Calu3 (cell line): Measurements from ENCODE around the gene ADGRL3. TPM values are rescaled to one million over a fixed set of nuclear protein-coding genes. Genes with fewer than 3 reads are reported as not detected.

Experiments used
- BruUV-seq: library from RNA; stranded (reverse); fragments of 400-500 nt; replicated peaks from 2 replicates; lab custom pipeline; 2021; lab: Mats Ljungman, UMichigan
- CTCF ChIA-PET: fragments of 300-600 bp; sonication (Branson Sonifier 250); formaldehyde crosslinking; loops from one replicate; lab custom pipeline; 2022; ENCODE audit warnings: antibody characterized with exemption; lab: Charles Lee
- DNase-seq: peaks from one replicate; pipeline ENCODE4 v3.0.0; 2022
- H3K27ac Mint-ChIP-seq: one replicate; pipeline ENCODE4 v1.8.0; 2022; ENCODE audit warnings: mixed read lengths; ENCODE audit not compliant: unreplicated experiment
- H3K27me3 Mint-ChIP-seq: one replicate; pipeline ENCODE4 v1.8.0; 2022; ENCODE audit warnings: mixed read lengths; ENCODE audit not compliant: unreplicated experiment
- H3K36me3 Mint-ChIP-seq: one replicate; pipeline ENCODE4 v1.8.0; 2022; ENCODE audit warnings: mild to moderate bottlenecking, moderate library complexity, mixed read lengths; ENCODE audit not compliant: insufficient read depth, unreplicated experiment
- H3K4me1 Mint-ChIP-seq: one replicate; pipeline ENCODE4 v1.8.0; 2022; ENCODE audit warnings: mild to moderate bottlenecking, low read depth, mixed read lengths; ENCODE audit not compliant: unreplicated experiment
- H3K4me3 Mint-ChIP-seq: one replicate; pipeline ENCODE4 v1.8.0; 2022; ENCODE audit warnings: mild to moderate bottlenecking, low read depth, moderate library complexity, mixed read lengths; ENCODE audit not compliant: unreplicated experiment
- H3K9me3 Mint-ChIP-seq: one replicate; pipeline ENCODE4 v1.8.0; 2022; ENCODE audit warnings: low read depth, mixed read lengths; ENCODE audit not compliant: unreplicated experiment
- CTCF ChIP-seq: fragments of 200-600 bp; IDR thresholded peaks from one replicate; pipeline ENCODE4 v1.8.0; 2022; ENCODE audit warnings: antibody characterized with exemption; ENCODE audit not compliant: unreplicated experiment
- intact Hi-C: fragments of 100-400 bp; cut with micrococcal nuclease; formaldehyde crosslinking; loops from one replicate; pipeline ENCODE4 v1.10.0; 2022; ENCODE audit not compliant: unreplicated experiment
- total RNA-seq: library from RNA; stranded (reverse); gene quantifications from 2 replicates; pipeline ENCODE4 v1.2.3, GENCODE V29; 2022

ADGRL3 gene
- total RNA-seq, 1 experiment from 2014 or later = 0.66 TPM

DNA sequence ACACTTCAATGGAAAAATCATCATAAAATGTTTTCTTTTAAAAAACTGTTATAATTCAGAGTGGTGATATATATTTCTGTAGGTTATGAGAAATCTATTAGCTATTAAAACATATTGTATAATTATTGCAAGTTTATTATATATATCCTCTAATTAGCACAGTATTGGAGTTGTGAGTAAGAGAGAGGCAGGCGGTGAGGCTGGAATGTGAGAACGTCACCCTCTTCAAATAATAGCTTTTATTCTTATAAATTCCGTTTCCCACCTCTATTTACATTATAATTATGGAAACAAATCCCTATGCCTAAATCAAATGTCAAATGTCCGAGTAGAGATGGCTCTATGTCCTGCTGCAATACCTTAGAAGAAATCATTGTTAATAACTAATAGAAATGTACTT is 292.9 kb downstream of the ADGRL3 start:
- Mint-ChIP-seq H3K4me3 (peak overlapping the region; percentile 21), H3K27ac (peak overlapping the region; percentile 33), H3K4me1 (peaks cover 18% of the 10 kb centered on the region), H3K27me3 (no peaks in the 10 kb centered on the region), H3K36me3 (no peaks in the 10 kb centered on the region), H3K9me3 (no peaks in the 10 kb centered on the region)
- CTCF ChIA-PET = no interaction called here
- TF ChIP-seq CTCF = no peak
- BruUV-seq = no TSS peak
- intact Hi-C loops = loop anchor here (5.0 kb wide), 1 partner anchor 86 kb away; no protein-coding TSS in a partner anchor
- no peak for DNase-seq

- no peak for TF ChIP-seq CTCF
- Mint-ChIP-seq H3K4me1 (peaks cover 18% of the 10 kb centered on the region), H3K27ac (peak overlapping the region; percentile 33), H3K27me3 (no peaks in the 10 kb centered on the region), H3K4me3 (peak overlapping the region; percentile 21), H3K9me3 (no peaks in the 10 kb centered on the region), H3K36me3 (no peaks in the 10 kb centered on the region)
- CTCF ChIA-PET = no interaction called here
- no TSS peak for BruUV-seq
- DNase-seq = peak; percentile 6
- intact Hi-C loops = loop anchor here (5.0 kb wide), 1 partner anchor 86 kb away; no protein-coding TSS in a partner anchor
These were observed 293.3 kb downstream of the ADGRL3 start for GRCh38 chr4:61493470-61493869.

- DNase-seq = no peak
- Mint-ChIP-seq H3K27me3 (no peaks in the 10 kb centered on the region), H3K36me3 (no peaks in the 10 kb centered on the region), H3K4me3 (no peak overlapping the region), H3K27ac (no peak overlapping the region), H3K9me3 (no peaks in the 10 kb centered on the region), H3K4me1 (no peaks in the 10 kb centered on the region)
- no peak for TF ChIP-seq CTCF
- intact Hi-C loops = no loop called here
- CTCF ChIA-PET = no interaction called here
- no TSS peak for BruUV-seq
These were observed 300.8 kb downstream of the ADGRL3 start for GRCh38 chr4:61500883-61501282.

- no peak for DNase-seq
- CTCF ChIA-PET = interaction anchor here (1.1 kb wide), 1 partner anchor 39 kb away, joined by 4 read pairs; no protein-coding TSS in a partner anchor
- no peak overlapping the region for H3K4me3 Mint-ChIP-seq
- intact Hi-C loops = no loop called here
- no peak for TF ChIP-seq CTCF
- no peaks in the 10 kb centered on the region for H3K27me3 Mint-ChIP-seq
- no peak overlapping the region for H3K27ac Mint-ChIP-seq
- BruUV-seq = no TSS peak
- no peaks in the 10 kb centered on the region for H3K9me3 Mint-ChIP-seq
- no peaks in the 10 kb centered on the region for H3K36me3 Mint-ChIP-seq
- H3K4me1 Mint-ChIP-seq = no peaks in the 10 kb centered on the region
These were observed 301.7 kb downstream of the ADGRL3 start for GRCh38 chr4:61501812-61502211.
